HG02852 (cell line): ENCODE results near the gene ESR1.
"Not testable (repeated sequence)": the region's sequence is repeated elsewhere in the genome, so short reads cannot be mapped to it uniquely, and the experiment has no call there.

Experiments
- ATAC-seq: cut with Tn5 transposase; IDR thresholded peaks from one replicate; pipeline ENCODE4 v1.9.1; 2021; ENCODE audit warnings: mild to moderate bottlenecking, moderate library complexity; ENCODE audit not compliant: unreplicated experiment

Gene ESR1

GRCh38 chr6:151811081-151811480 lies 3.6 kb downstream of the ESR1 start:
- ATAC-seq: no peak

GRCh38 chr6:151813858-151814257 lies 6.4 kb downstream of the ESR1 start:
- ATAC-seq: no peak

- no peak for ATAC-seq
Measured at GRCh38 chr6:151814614-151815013, 7.1 kb downstream of the ESR1 start.

- ATAC-seq: peak; percentile 96
Measured at GRCh38 chr6:151822252-151823111, 15.0 kb downstream of the ESR1 start.

GRCh38 chr6:151826517-151827142 lies 19.1 kb downstream of the ESR1 start:
- no peak for ATAC-seq

GRCh38 chr6:151832710-151833109 lies 25.2 kb downstream of the ESR1 start:
- no peak for ATAC-seq

- ATAC-seq: no peak
Measured at GRCh38 chr6:151835396-151835795, 27.9 kb downstream of the ESR1 start.

GRCh38 chr6:151837223-151837622 lies 29.7 kb downstream of the ESR1 start:
- no peak for ATAC-seq

- ATAC-seq: no peak
Measured at GRCh38 chr6:151842816-151843215, 35.3 kb downstream of the ESR1 start.

GRCh38 chr6:151847064-151847463 lies 39.6 kb downstream of the ESR1 start:
- no peak for ATAC-seq

GRCh38 chr6:151850479-151851003 lies 43.1 kb downstream of the ESR1 start:
- no peak for ATAC-seq

GRCh38 chr6:151858294-151858693 lies 50.8 kb downstream of the ESR1 start:
- no peak for ATAC-seq

GRCh38 chr6:151862461-151862860 lies 55.0 kb downstream of the ESR1 start:
- no peak for ATAC-seq

GRCh38 chr6:151867361-151867869 lies 59.9 kb downstream of the ESR1 start:
- not testable (repeated sequence) for ATAC-seq

GRCh38 chr6:151869345-151869744 lies 61.9 kb downstream of the ESR1 start:
- ATAC-seq: no peak

- ATAC-seq: no peak
Measured at GRCh38 chr6:151869787-151870186, 62.3 kb downstream of the ESR1 start.

- ATAC-seq: no peak
Measured at GRCh38 chr6:151870375-151870774, 62.9 kb downstream of the ESR1 start.

- no peak for ATAC-seq
Measured at GRCh38 chr6:151875524-151875923, 68.0 kb downstream of the ESR1 start.

- ATAC-seq: no peak
Measured at GRCh38 chr6:151876122-151876521, 68.6 kb downstream of the ESR1 start.

GRCh38 chr6:151877458-151877857 lies 70.0 kb downstream of the ESR1 start:
- no peak for ATAC-seq

- no peak for ATAC-seq
Measured at GRCh38 chr6:151881231-151881630, 73.7 kb downstream of the ESR1 start.

GRCh38 chr6:151882206-151882605 lies 74.7 kb downstream of the ESR1 start:
- no peak for ATAC-seq
